Measurements from ENCODE around the gene MYH14. TPM values are rescaled to one million over a fixed set of nuclear protein-coding genes. Genes with fewer than 3 reads are reported as not detected.
"Not testable (repeated sequence)": the region's sequence is repeated elsewhere in the genome, so short reads cannot be mapped to it uniquely, and the experiment has no call there.

The MYH14 gene
- total and polyA plus RNA-seq, 10 of the 15 experiments (the other 5 are each of a cell fraction or from before 2014, with no cell fraction given): 0.06 to 0.69 (median 0.15) TPM; not detected in 4

GRCh38 chr19:50237493-50237892, 34.1 kb downstream of the MYH14 start:
- in situ Hi-C loops (cut with MboI); H3K4me1 ChIP-seq (ENCODE audit: control insufficient read depth, insufficient read depth, low read length); H3K27ac ChIP-seq (ENCODE audit: control insufficient read depth, insufficient read depth); H3K27me3 ChIP-seq (replicated peaks in 1 of 2; ENCODE audit: control insufficient read depth in 2 of 2, insufficient read depth in 2 of 2, low read length in 1 of 2); H3K9me3 ChIP-seq (replicated peaks; ENCODE audit: control insufficient read depth, insufficient read depth, low read length); H3K36me3 ChIP-seq (ENCODE audit: control insufficient read depth in 2 of 2, insufficient read depth in 2 of 2, low read length in 1 of 2); H3K9ac ChIP-seq (ENCODE audit: control insufficient read depth, insufficient read depth, low read length); FAIRE-seq; DNase-seq (ENCODE audit: low read depth, low spot score); H2AFZ ChIP-seq (ENCODE audit: control insufficient read depth, low read depth, low read length); intact Hi-C loops (cut with micrococcal nuclease; ENCODE audit: unreplicated experiment); H4K20me1 ChIP-seq (ENCODE audit: control insufficient read depth, insufficient read depth); H3K79me2 ChIP-seq (ENCODE audit: control insufficient read depth, insufficient read depth, low read length); H3K4me2 ChIP-seq (ENCODE audit: control insufficient read depth, insufficient read depth); H3K4me3 ChIP-seq; ATAC-seq; SMC1A ChIA-PET (ENCODE audit: uncharacterized antibody, unreplicated experiment); BruUV-seq (replicated peaks): not testable (repeated sequence)
- ChIA-PET POLR2A (interaction anchor here (0.7 kb wide), 1 partner anchor 35 kb away, joined by 4 read pairs; no protein-coding TSS in a partner anchor), CTCF (interaction anchor here (0.6 to 2.2 kb wide), 8 partner anchors 9 to 224 kb away, joined by 3 to 8 read pairs (median 4); no protein-coding TSS in a partner anchor), RAD21 (ENCODE audit: unreplicated experiment) (interaction anchor here (1.1 to 1.5 kb wide), 2 partner anchors 10 to 225 kb away, joined by 3 to 4 read pairs; no protein-coding TSS in a partner anchor)
- TF ChIP-seq CTCF (IDR thresholded peaks at IDR 0.05 in 2 of 3, conservative IDR thresholded peaks at IDR 0.05 in 1 of 3; ENCODE audit: control insufficient read depth in 2 of 3, extremely low read depth in 1 of 3, insufficient read depth in 1 of 3, low read depth in 3 of 3, low read length in 3 of 3): peak in 2 of 3 experiments; percentile 13 to 26; a peak in 3 of 6 replicates
- 0 out of 2 replicates have a peak, but pooled peaks have one; percentile 27 for TF ChIP-seq RAD21 (IDR thresholded peaks at IDR 0.05; ENCODE audit: insufficient read depth, low read depth, low read length)
- WGBS (ENCODE audit: insufficient coverage, insufficient replicate concordance, low lambda C conversion rate, missing lambda C conversion rate): 16% methylated on average over 11 of the region's 11 CpGs

- ATAC-seq: no peak
- WGBS (ENCODE audit: insufficient coverage, insufficient replicate concordance, low lambda C conversion rate, missing lambda C conversion rate): 33% methylated on average over 4 of the region's 4 CpGs
- ChIA-PET RAD21 (ENCODE audit: unreplicated experiment) (interaction anchor here (1.5 kb wide), 1 partner anchor 224 kb away, joined by 3 read pairs; no protein-coding TSS in a partner anchor), POLR2A (no interaction called here), CTCF (interaction anchor here (0.6 to 2.2 kb wide), 5 partner anchors 43 to 224 kb away, joined by 3 to 5 read pairs (median 3); no protein-coding TSS in a partner anchor), SMC1A (ENCODE audit: uncharacterized antibody, unreplicated experiment) (no interaction called here)
- Histone ChIP-seq H3K27ac (ENCODE audit: control insufficient read depth, insufficient read depth) (no peak overlapping the region), H3K79me2 (ENCODE audit: control insufficient read depth, insufficient read depth, low read length) (no peaks in the 10 kb centered on the region), H2AFZ (ENCODE audit: control insufficient read depth, low read depth, low read length) (no peak overlapping the region), H3K4me2 (ENCODE audit: control insufficient read depth, insufficient read depth) (no peak overlapping the region), H4K20me1 (ENCODE audit: control insufficient read depth, insufficient read depth) (no peaks in the 10 kb centered on the region), H3K9me3 (replicated peaks; ENCODE audit: control insufficient read depth, insufficient read depth, low read length) (no peaks in the 10 kb centered on the region), H3K4me1 (ENCODE audit: control insufficient read depth, insufficient read depth, low read length) (no peaks in the 10 kb centered on the region), H3K9ac (ENCODE audit: control insufficient read depth, insufficient read depth, low read length) (no peak overlapping the region), H3K36me3 (ENCODE audit: control insufficient read depth in 2 of 2, insufficient read depth in 2 of 2, low read length in 1 of 2) (no peaks in the 10 kb centered on the region), H3K27me3 (replicated peaks in 1 of 2; ENCODE audit: control insufficient read depth in 2 of 2, insufficient read depth in 2 of 2, low read length in 1 of 2) (no peaks in the 10 kb centered on the region; a peak in 1 of 4 replicates), H3K4me3 (no peak overlapping the region)
- no peak for FAIRE-seq
- no peak for DNase-seq (ENCODE audit: low read depth, low spot score)
- no TSS peak for BruUV-seq (replicated peaks)
- in situ Hi-C loops (cut with MboI) (no loop called here), intact Hi-C loops (cut with micrococcal nuclease; ENCODE audit: unreplicated experiment) (no loop called here)
- TF ChIP-seq BRCA1 (IDR thresholded peaks at IDR 0.05; ENCODE audit: low read depth, low read length): no peak
- TF ChIP-seq CREM (IDR thresholded peaks at IDR 0.05; ENCODE audit: low read depth): no peak
- TF ChIP-seq ZNF592 (IDR thresholded peaks at IDR 0.05): no peak
- no peak for TF ChIP-seq EP300 (IDR thresholded peaks at IDR 0.05; ENCODE audit: borderline replicate concordance in 1 of 2, control insufficient read depth in 1 of 2, low read depth in 2 of 2, low read length in 2 of 2)
- TF ChIP-seq NKRF (conservative IDR thresholded peaks at IDR 0.05): no peak
- no peak for TF ChIP-seq RAD21 (IDR thresholded peaks at IDR 0.05; ENCODE audit: insufficient read depth, low read depth, low read length)
Observed at GRCh38 chr19:50238043-50238442, 34.6 kb downstream of the MYH14 start.

Data from GM12878 (cell line).